HL-60/S4 (cell line): ENCODE results near the gene ADCY10.
"Not testable (repeated sequence)": the region's sequence is repeated elsewhere in the genome, so short reads cannot be mapped to it uniquely, and the experiment has no call there.

Source experiments
- in situ Hi-C: fragments of 300-500 bp; cut with MboI; formaldehyde crosslinking; loops from 2 replicates; pipeline ENCODE4 v1.14.3; 2022; ENCODE audit warnings: low sequenced_read_pairs

ADCY10 gene

GRCh38 chr1:167815650-167816049 lies 98.3 kb downstream of the ADCY10 start:
- in situ Hi-C loops = no loop called here

GRCh38 chr1:167812972-167813371 lies 101.0 kb downstream of the ADCY10 start:
- in situ Hi-C loops = no loop called here

- in situ Hi-C loops = no loop called here
Observed at GRCh38 chr1:167808690-167809089, 105.2 kb downstream of the ADCY10 start.

GRCh38 chr1:167808104-167808503 lies 105.8 kb downstream of the ADCY10 start:
- in situ Hi-C loops = no loop called here

GRCh38 chr1:167806676-167807075 lies 107.3 kb downstream of the ADCY10 start:
- in situ Hi-C loops = not testable (repeated sequence)

- in situ Hi-C loops = not testable (repeated sequence)
Observed at GRCh38 chr1:167806235-167806634, 107.7 kb downstream of the ADCY10 start.

- in situ Hi-C loops = no loop called here
Observed at GRCh38 chr1:167805041-167805556, 108.8 kb downstream of the ADCY10 start.

- in situ Hi-C loops = no loop called here
Observed at GRCh38 chr1:167803358-167804207, 110.4 kb downstream of the ADCY10 start.

GRCh38 chr1:167802235-167802634 lies 111.7 kb downstream of the ADCY10 start:
- in situ Hi-C loops = no loop called here

- in situ Hi-C loops = no loop called here
Observed at GRCh38 chr1:167800251-167800650, 113.7 kb downstream of the ADCY10 start.

- in situ Hi-C loops = no loop called here
Observed at GRCh38 chr1:167799747-167800146, 114.2 kb downstream of the ADCY10 start.

GRCh38 chr1:167798952-167799351 lies 115.0 kb downstream of the ADCY10 start:
- in situ Hi-C loops = no loop called here

GRCh38 chr1:167797015-167797414 lies 116.9 kb downstream of the ADCY10 start:
- in situ Hi-C loops = no loop called here

- in situ Hi-C loops = no loop called here
Observed at GRCh38 chr1:167795810-167796740, 117.9 kb downstream of the ADCY10 start.

- in situ Hi-C loops = no loop called here
Observed at GRCh38 chr1:167794043-167794442, 119.9 kb downstream of the ADCY10 start.

GRCh38 chr1:167792188-167792565 lies 121.8 kb downstream of the ADCY10 start:
- in situ Hi-C loops = no loop called here

GRCh38 chr1:167791281-167792187 lies 122.4 kb downstream of the ADCY10 start:
- in situ Hi-C loops = no loop called here

GRCh38 chr1:167790117-167790516 lies 123.8 kb downstream of the ADCY10 start:
- in situ Hi-C loops = no loop called here

- in situ Hi-C loops = no loop called here
Observed at GRCh38 chr1:167789501-167789900, 124.4 kb downstream of the ADCY10 start.

- in situ Hi-C loops = no loop called here
Observed at GRCh38 chr1:167786502-167786901, 127.4 kb downstream of the ADCY10 start.
